ENCODE data around the gene KLHL36.
"Not testable (repeated sequence)": the region's sequence is repeated elsewhere in the genome, so short reads cannot be mapped to it uniquely, and the experiment has no call there.

The KLHL36 gene

DNA sequence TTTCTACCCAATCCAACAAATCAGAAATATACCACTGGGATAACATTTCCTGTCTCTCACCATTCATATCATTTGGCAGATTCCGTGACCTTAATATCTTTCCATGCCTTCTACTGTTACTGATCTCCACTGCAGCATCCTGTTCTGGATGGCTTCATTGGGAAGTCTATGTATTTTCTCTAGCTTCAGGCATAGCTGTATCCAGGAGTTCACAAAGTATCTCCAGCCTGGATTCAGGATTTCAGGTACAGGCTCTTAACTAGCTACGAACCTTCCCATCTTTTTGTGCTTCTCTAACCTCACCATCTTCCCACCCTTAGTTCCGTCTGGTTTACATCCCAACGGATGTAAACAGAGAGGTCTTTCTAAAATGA is 36.3 kb downstream of the KLHL36 start:
- TF ChIP-seq, protein P1, sequence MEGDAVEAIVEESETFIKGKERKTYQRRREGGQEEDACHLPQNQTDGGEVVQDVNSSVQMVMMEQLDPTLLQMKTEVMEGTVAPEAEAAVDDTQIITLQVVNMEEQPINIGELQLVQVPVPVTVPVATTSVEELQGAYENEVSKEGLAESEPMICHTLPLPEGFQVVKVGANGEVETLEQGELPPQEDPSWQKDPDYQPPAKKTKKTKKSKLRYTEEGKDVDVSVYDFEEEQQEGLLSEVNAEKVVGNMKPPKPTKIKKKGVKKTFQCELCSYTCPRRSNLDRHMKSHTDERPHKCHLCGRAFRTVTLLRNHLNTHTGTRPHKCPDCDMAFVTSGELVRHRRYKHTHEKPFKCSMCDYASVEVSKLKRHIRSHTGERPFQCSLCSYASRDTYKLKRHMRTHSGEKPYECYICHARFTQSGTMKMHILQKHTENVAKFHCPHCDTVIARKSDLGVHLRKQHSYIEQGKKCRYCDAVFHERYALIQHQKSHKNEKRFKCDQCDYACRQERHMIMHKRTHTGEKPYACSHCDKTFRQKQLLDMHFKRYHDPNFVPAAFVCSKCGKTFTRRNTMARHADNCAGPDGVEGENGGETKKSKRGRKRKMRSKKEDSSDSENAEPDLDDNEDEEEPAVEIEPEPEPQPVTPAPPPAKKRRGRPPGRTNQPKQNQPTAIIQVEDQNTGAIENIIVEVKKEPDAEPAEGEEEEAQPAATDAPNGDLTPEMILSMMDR (conservative IDR thresholded peaks at IDR 0.05): no peak
- H3K27ac ChIP-seq: no peak overlapping the region

DNA sequence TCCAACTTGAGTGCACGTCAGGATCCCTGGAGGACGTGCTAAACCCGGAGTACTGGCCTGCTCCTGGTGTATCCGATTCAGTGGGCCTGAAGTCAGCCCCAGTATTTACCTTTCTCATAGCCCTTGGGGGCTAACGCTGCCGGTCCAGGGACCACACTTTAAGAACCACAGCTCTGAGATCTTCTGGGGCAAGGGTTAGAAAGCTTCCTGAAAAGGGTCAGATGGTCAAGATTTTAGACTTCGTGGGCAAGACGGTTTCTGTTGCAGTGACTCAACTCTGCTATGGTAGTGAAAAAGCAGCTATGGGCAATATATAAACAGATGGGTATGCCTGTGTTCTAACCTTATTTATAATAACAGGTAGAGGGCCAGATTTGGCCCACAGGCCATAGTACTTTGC is 36.9 kb downstream of the KLHL36 start:
- TF ChIP-seq, protein P1 (conservative IDR thresholded peaks at IDR 0.05): no peak
- H3K27ac ChIP-seq: no peak overlapping the region

DNA sequence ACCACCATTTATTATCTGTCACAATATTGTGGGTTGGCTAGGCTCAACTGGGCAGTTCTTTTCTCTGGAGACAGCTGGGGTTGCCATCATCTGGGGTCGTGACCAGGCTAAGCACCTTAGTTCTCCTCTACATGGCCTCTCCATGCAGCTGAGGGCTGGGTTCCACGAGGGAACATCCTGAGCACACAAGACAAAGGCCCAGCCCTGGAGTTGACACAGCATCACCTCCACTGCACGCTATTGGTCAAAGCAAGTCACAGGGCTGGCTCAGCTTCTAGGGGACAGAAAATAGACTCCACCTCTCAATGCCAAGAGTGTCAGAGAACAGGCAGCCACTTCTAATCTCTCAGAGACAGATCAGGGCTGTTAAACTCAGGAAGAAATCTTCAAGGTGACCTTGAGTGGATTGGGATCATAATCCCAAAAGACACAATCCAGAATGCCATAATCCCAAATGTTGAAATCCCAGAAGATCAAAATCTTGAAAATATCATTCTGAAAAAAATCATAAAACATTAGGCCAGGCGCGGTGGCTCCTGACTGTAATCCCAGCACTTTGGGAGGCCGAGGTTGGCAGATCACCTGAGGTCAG is 38.5 kb downstream of the KLHL36 start:
- H3K27ac ChIP-seq: no peak overlapping the region
- TF ChIP-seq, protein P1 (conservative IDR thresholded peaks at IDR 0.05): no peak

DNA sequence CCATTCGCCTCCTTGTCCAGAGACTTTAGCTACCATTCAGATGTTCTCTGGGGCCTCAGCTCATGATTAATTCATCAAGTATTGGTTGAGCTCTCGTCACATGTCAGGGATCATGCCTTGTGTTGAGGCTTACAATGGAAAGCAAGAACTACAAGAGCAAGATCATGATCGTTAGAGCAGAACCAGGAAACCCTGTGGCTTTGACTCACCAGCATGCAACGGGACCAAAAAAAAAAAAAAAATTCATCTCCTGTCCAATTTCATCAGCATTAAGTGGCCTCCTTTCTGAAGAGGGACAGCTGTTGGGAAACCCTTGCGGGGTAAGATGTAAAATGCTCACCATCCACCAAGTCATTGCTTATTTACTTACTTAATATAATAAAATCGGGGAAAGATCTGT is 39.4 kb downstream of the KLHL36 start:
- H3K27ac ChIP-seq: no peak overlapping the region
- TF ChIP-seq, protein P1 (conservative IDR thresholded peaks at IDR 0.05): no peak

DNA sequence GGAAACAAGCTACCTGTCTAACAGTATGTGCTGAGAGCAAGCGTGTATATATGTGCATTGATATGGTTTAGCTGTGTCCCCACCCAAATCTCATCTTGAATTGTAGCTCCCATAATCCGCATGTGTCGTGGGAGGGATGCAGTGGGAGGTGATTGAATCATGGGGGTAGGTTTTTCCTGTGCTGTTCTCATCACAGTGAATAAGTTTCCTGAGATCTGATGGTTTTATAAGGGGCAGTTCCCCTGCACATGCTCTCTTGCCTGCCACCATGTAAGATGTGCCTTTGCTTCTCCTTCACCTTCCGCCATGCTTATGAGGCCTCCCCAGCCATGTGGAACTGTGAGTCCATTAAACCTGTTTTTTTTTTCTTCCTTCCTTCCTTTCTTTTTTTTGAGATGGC is 39.9 kb downstream of the KLHL36 start:
- not testable (repeated sequence) for H3K27ac ChIP-seq

DNA sequence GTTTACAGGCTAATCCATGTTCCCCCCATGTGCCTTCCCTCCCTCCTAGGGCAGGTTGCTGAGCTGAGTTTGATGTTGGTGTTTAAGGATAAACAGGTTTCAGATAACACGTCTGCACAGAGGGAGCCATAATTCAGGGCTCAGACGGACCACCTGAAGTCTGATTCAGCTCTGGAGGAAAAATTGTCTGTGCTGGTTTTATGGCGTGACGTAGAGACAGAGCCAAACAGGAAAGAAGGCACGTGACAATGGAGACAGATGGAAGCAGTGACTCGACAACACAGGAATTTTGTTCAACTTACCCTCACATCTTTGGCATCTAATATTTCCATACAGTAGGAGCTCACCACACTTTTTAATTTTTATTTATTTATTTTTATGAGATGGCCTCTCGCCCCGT is 40.8 kb downstream of the KLHL36 start:
- no peak overlapping the region for H3K27ac ChIP-seq
- TF ChIP-seq, protein P1 (conservative IDR thresholded peaks at IDR 0.05): no peak

DNA sequence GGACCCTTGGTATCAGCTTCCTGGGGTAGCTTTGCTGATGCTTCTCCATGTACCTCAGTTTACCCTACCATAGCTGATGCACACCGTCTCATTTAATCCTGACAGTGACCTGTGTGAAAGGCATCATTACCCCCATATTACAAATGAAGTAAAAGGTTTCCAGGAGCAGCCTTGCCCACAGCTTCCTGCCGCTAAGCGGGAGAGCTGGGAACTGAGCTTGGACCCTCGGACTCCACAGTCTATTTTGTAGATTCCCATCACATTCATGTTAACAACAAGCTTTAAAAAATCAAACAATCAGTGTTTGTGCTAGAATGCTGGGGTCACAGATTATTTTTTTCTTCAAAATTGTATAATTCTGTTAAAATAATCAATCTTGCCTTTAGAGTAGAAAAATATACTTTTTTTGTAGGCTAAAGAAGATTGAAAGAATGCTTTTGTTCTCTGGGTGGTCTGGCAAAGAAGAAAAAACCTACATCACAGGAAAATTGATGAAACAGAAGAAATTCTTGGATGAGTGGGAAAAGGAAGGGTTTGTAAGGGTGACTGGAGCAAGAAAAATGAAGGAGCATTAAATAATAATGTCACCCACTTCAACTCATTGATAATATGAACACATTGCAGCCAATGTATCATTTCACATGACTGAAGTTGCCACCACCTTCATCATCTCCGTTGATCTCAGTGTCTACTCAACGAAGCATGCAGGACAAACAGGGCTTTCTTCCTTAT is 41.9 kb downstream of the KLHL36 start:
- TF ChIP-seq, protein P1 (conservative IDR thresholded peaks at IDR 0.05): no peak
- H3K27ac ChIP-seq: no peak overlapping the region
